Body of pancreas (tissue), 4 donors: Measurements from ENCODE around the gene MAU2.
A peak's percentile ranks its signal among the peaks of the same experiment; 100 is the strongest.

Source experiments
- CTCF ChIP-seq, 7 experiments: fragments of 450-650 bp in 4 of 7; fragments of 200-600 bp in 3 of 7; sonication (generic) in 3 of 7; IDR thresholded peaks; one replicate each; pipeline ENCODE4 v1.5.1; 2016 to 2019; ENCODE audit warnings: antibody characterized with exemption in 7 of 7
- POLR2A ChIP-seq, 3 donors: fragments of 450-650 bp; IDR thresholded peaks; one replicate each; pipeline ENCODE4 v1.6.1; 2016; ENCODE audit warnings: antibody characterized with exemption in 3 of 3, mild to moderate bottlenecking in 2 of 3

GRCh38 chr19:19320361-19321140 lies at the start of gene MAU2, which contains the start of gene SUGP1:
- TF ChIP-seq CTCF (IDR thresholded peaks at IDR 0.05) = peak; percentile 10 to 65 (median 39)
- TF ChIP-seq POLR2A (IDR thresholded peaks at IDR 0.05) = peak; percentile 56 to 70 (median 70)
